ENCODE measurements around the gene NBAS. TPM values are rescaled to one million over a fixed set of nuclear protein-coding genes. Genes with fewer than 3 reads are reported as not detected.
A peak's percentile ranks its signal among the peaks of the same experiment; 100 is the strongest.

Gene NBAS
- total RNA-seq, 2 experiments from 2014 or later, result 24.3 to 25.5 TPM

DNA sequence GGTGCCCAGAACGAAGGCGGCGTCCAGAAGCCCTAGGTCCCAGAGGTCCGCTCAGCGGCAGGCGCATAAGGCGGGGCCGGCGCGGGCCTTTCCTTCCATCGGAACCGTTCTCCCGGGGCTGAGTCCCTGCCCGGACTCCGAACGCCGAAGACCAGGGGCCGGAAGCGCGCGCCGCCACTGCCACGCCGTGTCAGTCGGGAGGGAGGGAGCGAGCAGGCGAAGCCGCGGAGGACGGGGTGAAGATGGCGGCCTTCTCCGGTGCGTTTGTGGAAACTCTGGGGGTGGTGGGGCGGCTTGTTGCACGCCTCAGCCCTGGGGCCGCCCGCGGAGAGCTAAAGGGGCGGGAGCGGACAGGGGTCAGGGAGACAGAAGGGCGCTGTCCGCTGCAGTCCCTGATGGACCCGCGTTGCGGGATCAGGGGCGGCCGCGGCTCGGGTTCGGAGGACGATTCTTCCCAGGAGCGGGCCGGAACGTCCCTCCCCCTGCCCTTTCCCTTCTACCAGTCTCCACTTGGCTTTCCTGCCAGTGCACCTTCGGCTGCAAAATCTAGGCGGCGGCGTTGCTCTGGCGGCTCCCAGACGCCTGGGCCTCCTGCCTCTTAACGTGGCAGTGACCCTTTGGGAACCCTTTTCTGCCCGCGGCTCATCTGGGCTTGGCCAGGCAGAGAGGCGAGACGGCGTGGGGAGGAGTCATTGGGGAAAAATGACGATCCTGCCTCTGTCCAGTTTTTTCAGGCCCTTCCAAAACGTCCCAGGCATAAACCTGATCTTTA lies 30.7 kb upstream of the NBAS start, which contains the start of gene DDX1:
Gene DDX1, plus strand, starts transcription at position 177 of the 772 bp plus-strand sequence. Its CDS starts 66 bp downstream, at position 243.
- intact Hi-C loops (cut with DNase I, micrococcal nuclease), result loop anchor here (1.0 to 2.0 kb wide), 2 partner anchors 31 kb away; partner anchors contain the start of gene NBAS (in 2 of the 2)
- CTCF ChIA-PET, result interaction anchor here (2.1 kb wide), 1 partner anchor 15 kb away, joined by 7 read pairs; no protein-coding TSS in a partner anchor
- Histone ChIP-seq H3K27ac (ENCODE audit: low read depth in 1 of 2, low read length in 2 of 2) (peak within 1 kb of the TSS; percentile 73), H3K36me3 (ENCODE audit: insufficient read depth, low read length) (peaks cover 18% of the 10 kb centered on the region), H3K4me1 (ENCODE audit: insufficient read depth, low read length) (peaks cover 14% of the 10 kb centered on the region), H3K9me3 (ENCODE audit: control insufficient read depth in 1 of 2, insufficient read depth in 1 of 2, low read length in 2 of 2) (no peaks in the 10 kb centered on the region), H3K27me3 (ENCODE audit: control insufficient read depth in 1 of 2, insufficient read depth in 2 of 2, low read length in 2 of 2) (no peaks in the 10 kb centered on the region), H3K4me3 (ENCODE audit: low read length) (peak within 1 kb of the TSS; percentile 87)
- POLR2A ChIA-PET, result interaction anchor here (1.2 to 3.6 kb wide), 4 partner anchors 8 to 31 kb away, joined by 3 to 38 read pairs (median 6); partner anchors contain the start of gene NBAS
- no peaks in the 10 kb centered on the region for H3K27me3 Mint-ChIP-seq
- peak within 1 kb of the TSS; percentile 98 for H3K4me3 Mint-ChIP-seq
- TF ChIP-seq, protein P1, sequence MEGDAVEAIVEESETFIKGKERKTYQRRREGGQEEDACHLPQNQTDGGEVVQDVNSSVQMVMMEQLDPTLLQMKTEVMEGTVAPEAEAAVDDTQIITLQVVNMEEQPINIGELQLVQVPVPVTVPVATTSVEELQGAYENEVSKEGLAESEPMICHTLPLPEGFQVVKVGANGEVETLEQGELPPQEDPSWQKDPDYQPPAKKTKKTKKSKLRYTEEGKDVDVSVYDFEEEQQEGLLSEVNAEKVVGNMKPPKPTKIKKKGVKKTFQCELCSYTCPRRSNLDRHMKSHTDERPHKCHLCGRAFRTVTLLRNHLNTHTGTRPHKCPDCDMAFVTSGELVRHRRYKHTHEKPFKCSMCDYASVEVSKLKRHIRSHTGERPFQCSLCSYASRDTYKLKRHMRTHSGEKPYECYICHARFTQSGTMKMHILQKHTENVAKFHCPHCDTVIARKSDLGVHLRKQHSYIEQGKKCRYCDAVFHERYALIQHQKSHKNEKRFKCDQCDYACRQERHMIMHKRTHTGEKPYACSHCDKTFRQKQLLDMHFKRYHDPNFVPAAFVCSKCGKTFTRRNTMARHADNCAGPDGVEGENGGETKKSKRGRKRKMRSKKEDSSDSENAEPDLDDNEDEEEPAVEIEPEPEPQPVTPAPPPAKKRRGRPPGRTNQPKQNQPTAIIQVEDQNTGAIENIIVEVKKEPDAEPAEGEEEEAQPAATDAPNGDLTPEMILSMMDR (IDR thresholded peaks at IDR 0.05), result no peak
- peak within 1 kb of the TSS; percentile 89 for H3K27ac Mint-ChIP-seq
- DNase-seq, result peak; percentile 73 to 93 (median 82)
- peak; percentile 95 for ATAC-seq (ENCODE audit: poor library complexity)
- H3K9me3 Mint-ChIP-seq, result no peaks in the 10 kb centered on the region
- peaks cover 45% of the 10 kb centered on the region for H3K36me3 Mint-ChIP-seq (ENCODE audit: low read depth)
- H3K4me1 Mint-ChIP-seq (ENCODE audit: low read depth), result peaks cover 51% of the 10 kb centered on the region

DNA sequence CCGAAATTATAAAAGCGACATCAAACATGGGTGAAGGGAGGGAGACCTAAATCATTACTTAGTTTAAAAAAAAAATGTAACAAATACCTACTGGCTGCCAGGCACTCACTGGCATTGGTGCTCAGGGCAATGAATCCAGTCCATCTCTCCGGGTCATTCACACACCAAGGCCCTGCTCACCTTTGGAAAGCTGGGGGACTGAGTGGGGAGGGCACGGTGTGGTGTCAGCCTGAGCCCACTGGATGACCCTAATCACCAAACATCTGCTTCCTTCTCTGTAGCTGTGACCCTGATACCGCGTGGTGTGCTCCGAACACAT lies 30.2 kb upstream of the NBAS start:
- Mint-ChIP-seq H3K36me3 (ENCODE audit: low read depth) (peaks cover 39% of the 10 kb centered on the region), H3K9me3 (no peaks in the 10 kb centered on the region)
- intact Hi-C loops (cut with DNase I, micrococcal nuclease), result loop anchor here (1.0 to 2.0 kb wide), 2 partner anchors 30 to 31 kb away; partner anchors contain the start of gene NBAS (in 2 of the 2)

DNA sequence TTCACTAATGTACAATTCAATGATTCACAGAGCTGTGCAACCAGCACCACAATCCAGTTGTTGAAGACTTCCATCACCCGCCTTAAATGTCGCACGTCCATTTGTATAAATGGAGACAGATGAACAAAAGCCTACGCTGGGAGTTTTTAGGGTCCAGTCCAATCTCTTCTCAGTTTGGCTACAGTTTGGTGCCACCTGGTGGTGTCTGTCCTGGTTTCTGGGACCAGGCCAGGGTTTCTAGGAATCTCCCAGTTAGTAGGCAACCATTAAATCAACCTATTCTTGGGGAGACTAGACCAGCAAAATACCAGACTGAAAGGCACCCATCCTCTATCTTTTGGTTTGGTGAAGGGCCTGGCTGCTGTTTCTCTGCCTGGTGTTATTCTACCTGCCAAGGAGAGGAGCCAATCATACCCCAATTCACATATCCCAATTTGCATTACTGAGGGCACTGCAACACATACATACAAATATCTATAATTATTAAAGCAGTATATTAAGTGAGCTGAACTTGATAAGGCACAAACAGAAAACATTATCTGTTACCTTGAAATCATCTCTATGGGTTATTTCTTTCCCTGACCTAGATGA lies 27.3 kb upstream of the NBAS start:
- no peak overlapping the region for H3K27ac Mint-ChIP-seq
- Histone ChIP-seq H3K4me1 (ENCODE audit: insufficient read depth, low read length) (peaks cover 14% of the 10 kb centered on the region), H3K9me3 (ENCODE audit: control insufficient read depth in 1 of 2, insufficient read depth in 1 of 2, low read length in 2 of 2) (no peaks in the 10 kb centered on the region), H3K36me3 (ENCODE audit: insufficient read depth, low read length) (no peaks in the 10 kb centered on the region), H3K4me3 (ENCODE audit: low read length) (no peak overlapping the region), H3K27ac (ENCODE audit: low read depth in 1 of 2, low read length in 2 of 2) (no peak overlapping the region), H3K27me3 (ENCODE audit: control insufficient read depth in 1 of 2, insufficient read depth in 2 of 2, low read length in 2 of 2) (no peaks in the 10 kb centered on the region)
- POLR2A ChIA-PET, result no interaction called here
- CTCF ChIA-PET, result interaction anchor here (1.2 to 3.0 kb wide), 2 partner anchors 11 to 27 kb away, joined by 3 to 12 read pairs; no protein-coding TSS in a partner anchor
- ATAC-seq (ENCODE audit: poor library complexity) (no peak), DNase-seq (peak in 7 of 14 experiments; percentile 7 to 48 (median 14))
- intact Hi-C loops (cut with DNase I, micrococcal nuclease), result no loop called here
- no peak overlapping the region for H3K4me3 Mint-ChIP-seq
- peaks cover 24% of the 10 kb centered on the region for H3K4me1 Mint-ChIP-seq (ENCODE audit: low read depth)
- TF ChIP-seq, protein P1 (IDR thresholded peaks at IDR 0.05), result no peak
- H3K27me3 Mint-ChIP-seq, result no peaks in the 10 kb centered on the region
- H3K9me3 Mint-ChIP-seq, result no peaks in the 10 kb centered on the region
- H3K36me3 Mint-ChIP-seq (ENCODE audit: low read depth), result peaks cover 22% of the 10 kb centered on the region

More for the DNA sequence above, 30.2 kb upstream of the NBAS start:
- Histone ChIP-seq H3K27me3 (ENCODE audit: control insufficient read depth in 1 of 2, insufficient read depth in 2 of 2, low read length in 2 of 2) (no peaks in the 10 kb centered on the region), H3K4me1 (ENCODE audit: insufficient read depth, low read length) (peaks cover 14% of the 10 kb centered on the region), H3K9me3 (ENCODE audit: control insufficient read depth in 1 of 2, insufficient read depth in 1 of 2, low read length in 2 of 2) (no peaks in the 10 kb centered on the region), H3K4me3 (ENCODE audit: low read length) (peak overlapping the region; percentile 87), H3K27ac (ENCODE audit: low read depth in 1 of 2, low read length in 2 of 2) (peak overlapping the region; percentile 73), H3K36me3 (ENCODE audit: insufficient read depth, low read length) (peaks cover 13% of the 10 kb centered on the region)
- ChIA-PET CTCF (interaction anchor here (2.1 kb wide), 1 partner anchor 14 kb away, joined by 7 read pairs; no protein-coding TSS in a partner anchor), POLR2A (interaction anchor here (1.2 to 3.6 kb wide), 4 partner anchors 9 to 30 kb away, joined by 3 to 38 read pairs (median 6); partner anchors contain the start of gene NBAS)
- TF ChIP-seq, protein P1 (IDR thresholded peaks at IDR 0.05), result no peak
- ATAC-seq (ENCODE audit: poor library complexity), result peak; percentile 43
- peak overlapping the region; percentile 89 for H3K27ac Mint-ChIP-seq
- no peak for DNase-seq
- no peaks in the 10 kb centered on the region for H3K27me3 Mint-ChIP-seq
- H3K4me3 Mint-ChIP-seq, result peak overlapping the region; percentile 98
- H3K4me1 Mint-ChIP-seq (ENCODE audit: low read depth), result peaks cover 50% of the 10 kb centered on the region

Measured in CD4-positive, alpha-beta T cell (primary cell).